ENCODE measurements around the gene WDR33.
"Not testable (repeated sequence)": the region's sequence is repeated elsewhere in the genome, so short reads cannot be mapped to it uniquely, and the experiment has no call there.

The WDR33 gene

DNA sequence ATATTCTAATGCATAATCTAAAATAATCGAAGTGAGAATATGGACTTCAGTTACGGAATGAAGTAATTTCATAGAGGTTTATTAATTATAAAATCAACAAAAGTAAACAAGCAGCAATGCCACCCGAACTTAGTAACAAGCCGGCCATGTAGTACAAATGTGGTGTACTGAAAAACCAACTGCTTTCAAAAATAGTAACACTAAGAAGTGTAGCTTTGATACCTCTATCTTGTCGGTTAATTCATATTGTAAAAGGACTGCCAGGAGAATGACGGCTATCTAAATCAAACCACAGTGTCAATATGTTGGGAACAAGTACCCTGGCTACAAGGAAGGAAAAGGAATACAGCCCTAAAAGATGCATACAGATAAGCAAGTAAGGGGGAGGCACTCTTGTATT, 48.5 kb downstream of the WDR33 start:
- no peak for DNase-seq

GRCh38 chr2:127759931-127760330, 51.0 kb downstream of the WDR33 start:
- DNase-seq = no peak

- no peak for DNase-seq
Measured at GRCh38 chr2:127754186-127754585, 56.8 kb downstream of the WDR33 start.

DNA sequence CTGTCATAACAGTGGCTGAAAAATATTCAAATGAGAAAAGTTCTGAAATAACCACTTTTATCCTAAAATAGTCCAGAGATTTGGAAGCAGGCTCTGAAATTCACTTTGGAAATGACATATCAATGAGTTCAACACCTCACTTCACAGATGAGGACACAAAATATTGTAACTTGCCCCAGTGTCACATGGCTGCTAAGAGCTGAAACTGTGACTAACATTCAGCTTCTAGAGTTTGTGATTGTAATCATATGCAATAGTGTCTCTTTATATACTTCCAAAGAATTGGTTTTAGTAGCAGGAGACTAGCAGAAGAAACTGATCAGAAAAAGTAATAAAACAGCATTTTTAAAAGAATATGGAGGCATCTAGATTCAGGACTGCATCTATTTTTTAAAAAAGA, 57.6 kb downstream of the WDR33 start:
- no peak for DNase-seq

DNA sequence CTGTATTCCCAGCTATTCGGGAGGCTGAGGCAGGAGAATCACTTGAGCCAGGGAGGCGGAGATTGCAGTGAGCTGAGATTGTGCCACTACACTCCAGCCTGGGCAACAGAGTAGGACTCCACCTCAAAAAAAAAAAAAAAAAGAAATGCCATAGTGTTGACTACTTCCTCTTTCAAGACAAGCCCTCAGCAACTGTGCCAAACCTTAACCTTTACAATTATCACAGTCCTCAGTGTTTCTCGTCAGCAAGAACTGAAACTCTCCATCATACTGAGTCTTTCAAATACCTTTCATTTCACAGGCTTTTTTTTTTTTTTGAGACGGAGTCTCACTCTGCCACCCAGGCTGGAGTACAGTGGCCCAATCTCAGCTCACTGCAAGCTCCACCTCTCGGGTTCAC, 61.4 kb downstream of the WDR33 start:
- not testable (repeated sequence) for DNase-seq

DNA sequence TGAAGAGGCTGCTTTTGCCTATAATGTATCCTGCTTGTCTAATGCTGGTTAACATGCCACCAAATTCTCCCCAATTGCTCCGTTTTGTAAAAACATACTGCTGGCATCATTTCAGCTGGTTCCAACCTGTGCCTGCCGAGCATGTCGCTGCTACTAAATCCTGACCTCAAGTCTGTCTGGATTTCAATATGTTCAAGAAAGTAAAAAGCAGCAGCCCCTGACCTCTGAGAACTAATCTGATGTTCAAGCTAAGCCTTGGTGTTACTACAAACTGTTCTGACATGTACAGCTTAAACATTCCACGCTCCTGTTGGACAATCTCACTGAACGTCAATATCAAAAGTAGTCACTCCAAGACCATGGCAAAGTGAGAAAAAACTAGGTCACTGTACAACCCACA, 63.4 kb downstream of the WDR33 start:
- DNase-seq = no peak

- no peak for DNase-seq
Measured at GRCh38 chr2:127743477-127744026, 67.4 kb downstream of the WDR33 start.

DNA sequence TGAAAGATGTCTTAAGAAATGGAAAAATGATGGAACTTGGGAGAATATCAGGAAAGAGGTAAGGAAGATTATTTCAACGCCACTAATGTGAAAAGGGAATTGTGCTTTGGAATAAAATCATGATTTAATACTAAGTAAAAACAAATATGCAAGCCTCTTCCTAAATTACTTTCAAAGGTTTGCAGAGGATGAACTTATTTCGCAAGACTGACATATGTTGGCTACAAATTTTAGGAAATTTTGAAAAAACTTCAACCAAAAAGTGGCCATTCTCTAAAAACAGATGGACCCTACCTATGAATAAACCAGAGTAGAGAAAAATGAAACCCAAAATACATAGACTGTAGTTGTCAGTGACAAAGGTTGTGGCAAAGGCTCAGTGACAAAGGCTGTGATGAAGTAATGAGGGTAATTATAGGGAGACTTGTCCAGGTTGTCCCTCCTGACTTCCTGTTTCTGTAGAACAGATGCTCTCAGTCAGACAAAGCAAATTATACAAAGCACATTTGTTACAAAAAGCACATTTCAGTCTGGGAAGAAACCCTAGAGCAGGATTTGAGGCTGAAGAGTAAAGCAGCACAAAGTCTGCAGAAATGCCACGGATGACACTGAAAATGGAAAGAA, 70.2 kb downstream of the WDR33 start:
- no peak for DNase-seq

DNA sequence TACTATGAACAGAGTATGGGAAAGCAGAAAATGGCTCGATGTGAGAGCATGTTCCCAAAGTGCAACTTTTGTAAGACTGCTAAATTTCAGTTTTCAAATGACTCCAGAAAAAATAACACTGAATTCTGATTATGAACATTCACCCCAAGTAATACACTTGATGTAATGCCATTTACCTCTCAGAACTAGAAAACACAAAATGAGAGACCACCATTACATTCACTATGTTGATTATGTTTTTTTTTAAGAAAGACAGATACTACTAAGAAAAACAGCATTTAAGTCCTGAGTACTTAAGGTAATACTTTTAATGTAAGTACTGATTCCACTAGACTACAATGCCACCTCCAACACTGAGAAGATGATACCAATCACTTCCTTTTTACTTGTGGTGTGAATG, 71.2 kb downstream of the WDR33 start:
- DNase-seq = no peak

GRCh38 chr2:127737892-127738291, 73.1 kb downstream of the WDR33 start:
- DNase-seq = no peak

- DNase-seq = no peak
Measured at GRCh38 chr2:127735537-127736399, 75.2 kb downstream of the WDR33 start.

- no peak for DNase-seq
Measured at GRCh38 chr2:127735044-127735443, 75.9 kb downstream of the WDR33 start.

- DNase-seq = no peak
Measured at GRCh38 chr2:127733816-127734537, 77.0 kb downstream of the WDR33 start.

- DNase-seq = no peak
Measured at GRCh38 chr2:127733113-127733815, 77.7 kb downstream of the WDR33 start.

GRCh38 chr2:127726158-127726880, 84.7 kb downstream of the WDR33 start:
- no peak for DNase-seq

DNA sequence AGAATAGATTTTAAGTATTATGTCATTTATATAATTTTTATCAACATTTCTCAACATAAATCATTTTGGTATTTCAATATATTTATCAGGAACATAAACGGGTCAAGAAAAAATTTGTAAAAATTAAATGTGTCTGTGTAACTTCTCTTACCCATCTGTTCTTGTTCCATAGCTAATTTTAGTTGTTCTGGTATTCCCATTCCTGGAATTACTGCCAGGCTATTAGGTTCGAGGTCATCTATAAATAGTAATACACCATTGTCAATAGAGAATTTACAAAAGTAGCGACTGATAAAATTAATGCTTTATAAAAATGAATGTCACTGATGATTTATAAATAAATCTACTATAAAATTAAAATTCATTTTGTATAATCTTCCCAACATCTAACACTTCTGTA, 88.2 kb downstream of the WDR33 start:
- no peak for DNase-seq

GRCh38 chr2:127721978-127722355, 89.0 kb downstream of the WDR33 start:
- no peak for DNase-seq

GRCh38 chr2:127721311-127721977, 89.5 kb downstream of the WDR33 start:
- no peak for DNase-seq

DNA sequence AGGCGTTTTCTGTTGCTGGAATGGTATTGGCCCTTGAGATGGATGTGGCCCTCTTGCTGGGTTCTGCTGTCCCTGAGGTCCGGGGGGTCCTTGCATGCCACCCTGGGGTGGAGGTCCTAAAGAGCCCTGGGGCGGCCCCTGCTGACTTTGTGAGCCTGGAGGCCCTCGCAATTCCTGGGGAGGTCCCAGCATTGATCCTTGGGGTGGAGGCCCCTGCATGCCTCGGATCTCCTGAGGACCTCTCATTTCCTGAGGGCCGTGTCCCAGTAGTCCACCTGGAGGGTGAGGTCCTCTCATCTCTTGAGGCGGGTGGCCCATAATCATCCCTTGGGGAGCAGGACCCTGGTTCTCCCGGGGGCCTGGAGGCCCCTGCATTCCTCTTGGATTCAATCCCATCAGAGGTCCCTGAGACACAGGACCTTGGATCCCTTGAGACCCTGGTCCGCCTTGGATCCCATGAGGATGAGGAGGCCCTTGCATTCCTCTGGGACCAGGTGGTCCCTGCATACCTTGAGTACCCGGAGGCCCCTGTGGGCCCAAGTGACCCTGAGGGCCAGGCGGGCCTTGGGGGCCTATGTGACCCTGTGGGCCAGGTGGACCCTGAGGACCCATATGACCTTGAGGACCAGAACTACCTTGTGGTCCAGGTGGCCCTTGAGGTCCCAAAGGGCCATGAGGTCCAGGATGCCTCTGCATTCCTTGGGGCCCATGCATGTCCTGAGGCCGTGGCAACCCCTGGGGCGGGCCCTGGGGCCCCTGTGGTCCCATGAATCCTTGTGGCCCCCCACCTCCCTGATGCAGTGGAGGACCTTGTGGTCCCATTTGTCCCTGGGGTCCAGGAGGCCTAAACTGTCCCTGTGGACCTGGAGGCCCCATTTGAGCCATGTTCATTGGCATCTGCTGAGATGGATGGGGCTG, 91.4 kb downstream of the WDR33 start:
- DNase-seq = no peak

DNA sequence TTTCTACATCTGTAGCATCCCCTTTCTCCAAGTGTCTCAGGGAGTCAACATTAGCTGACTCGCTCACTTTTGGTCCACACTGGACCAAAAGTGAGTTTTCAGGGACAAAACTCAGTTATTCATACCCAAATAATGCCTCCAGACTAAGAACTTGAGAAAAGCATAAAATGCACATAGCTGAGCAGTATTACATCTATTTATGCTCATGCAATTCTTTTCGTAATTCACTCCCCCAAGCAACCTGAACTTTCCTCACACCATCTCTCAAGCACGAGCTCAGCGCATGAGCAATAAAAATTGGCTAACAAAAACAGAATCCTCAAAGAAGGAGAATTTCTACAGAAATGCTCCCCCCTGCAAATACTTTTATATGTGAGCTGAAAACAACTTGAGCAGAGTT, 92.7 kb downstream of the WDR33 start:
- no peak for DNase-seq
